ENCODE results near the gene H6PD.

H6PD gene

GRCh38 chr1:9319789-9320519 lies 85.4 kb downstream of the H6PD start:
- DNase-seq = no peak
